GM18507 (cell line): ENCODE data around the gene CYS1.
"Not testable (repeated sequence)": the region's sequence is repeated elsewhere in the genome, so short reads cannot be mapped to it uniquely, and the experiment has no call there.

Experiments used
- DNase-seq: peaks from one replicate; pipeline ENCODE4 v3.0.0; 2011; ENCODE audit warnings: low read depth; ENCODE audit not compliant: insufficient read length; ENCODE audit errors: extremely low spot score
- FAIRE-seq: peaks from 2 replicates; lab custom pipeline; 2011; peaks lifted over from hg19 to GRCh38; lab: Jason Lieb, UNC

CYS1 gene

GRCh38 chr2:10017313-10017941 is 62.8 kb downstream of the CYS1 start:
- no peak for DNase-seq
- no peak for FAIRE-seq

DNA sequence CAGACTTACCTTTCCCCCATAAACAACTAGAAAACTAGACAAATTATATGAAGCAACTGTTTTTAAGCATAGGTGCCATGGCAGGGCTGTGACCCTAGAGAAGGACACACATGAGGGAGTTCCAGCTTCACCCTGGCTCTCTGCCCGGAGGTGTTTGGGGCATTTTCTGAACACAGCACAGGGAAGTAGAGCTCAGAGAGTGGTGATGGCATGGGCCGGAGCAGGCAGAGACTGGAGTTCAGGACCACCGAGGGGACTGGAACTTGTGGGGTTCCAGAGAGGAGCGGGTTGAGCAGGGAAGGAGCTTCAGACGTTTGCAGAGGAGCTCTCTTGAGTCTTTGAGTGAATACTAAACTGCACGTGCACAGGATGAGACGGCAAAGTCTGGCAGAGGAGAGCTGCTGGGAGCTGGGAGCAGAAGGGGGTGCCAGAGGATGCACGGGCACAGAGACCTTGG is 63.4 kb downstream of the CYS1 start:
- DNase-seq, result no peak

DNA sequence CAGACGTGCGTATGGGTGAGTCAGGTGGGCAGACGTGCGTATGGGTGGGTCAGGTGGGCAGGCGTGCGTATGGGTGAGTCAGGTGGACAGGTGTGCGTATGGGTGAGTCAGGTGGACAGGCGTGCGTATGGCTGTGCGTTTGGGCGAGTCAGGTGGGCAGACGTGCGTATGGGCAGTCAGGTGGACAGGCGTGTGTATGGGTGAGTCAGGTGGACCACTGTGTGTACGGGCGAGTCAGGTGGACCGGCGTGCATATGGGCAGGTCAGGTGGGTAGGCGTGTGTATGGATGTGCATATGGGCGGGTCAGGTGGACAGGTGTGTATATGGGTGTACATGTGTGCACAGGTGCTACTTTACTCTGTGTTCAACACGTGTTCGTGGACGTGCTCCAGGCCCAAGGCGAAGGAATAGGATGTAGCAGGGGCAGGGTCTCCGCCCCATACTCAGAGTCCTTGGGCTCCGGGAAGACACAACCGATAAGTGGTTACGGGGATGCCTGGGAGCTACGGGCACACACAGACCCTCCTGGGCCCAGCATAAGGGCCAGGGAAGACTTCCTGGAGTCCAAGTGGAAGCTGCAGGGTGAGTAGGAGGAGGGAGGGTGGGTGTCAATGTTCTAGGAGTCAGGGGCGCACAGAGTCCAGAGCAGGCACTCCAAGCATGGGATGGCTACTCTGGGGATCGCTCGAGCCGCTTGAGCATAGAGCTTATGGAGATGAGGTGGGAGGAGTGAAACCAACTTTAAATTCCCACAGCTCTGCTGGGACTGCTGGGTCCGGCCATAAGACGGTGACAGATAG is 64.0 kb downstream of the CYS1 start:
- FAIRE-seq, result no peak
- DNase-seq, result no peak

More for the DNA sequence above, 63.4 kb downstream of the CYS1 start:
- no peak for FAIRE-seq

- not testable (repeated sequence) for FAIRE-seq, DNase-seq
Observed at GRCh38 chr2:10015376-10015989, 64.7 kb downstream of the CYS1 start.

DNA sequence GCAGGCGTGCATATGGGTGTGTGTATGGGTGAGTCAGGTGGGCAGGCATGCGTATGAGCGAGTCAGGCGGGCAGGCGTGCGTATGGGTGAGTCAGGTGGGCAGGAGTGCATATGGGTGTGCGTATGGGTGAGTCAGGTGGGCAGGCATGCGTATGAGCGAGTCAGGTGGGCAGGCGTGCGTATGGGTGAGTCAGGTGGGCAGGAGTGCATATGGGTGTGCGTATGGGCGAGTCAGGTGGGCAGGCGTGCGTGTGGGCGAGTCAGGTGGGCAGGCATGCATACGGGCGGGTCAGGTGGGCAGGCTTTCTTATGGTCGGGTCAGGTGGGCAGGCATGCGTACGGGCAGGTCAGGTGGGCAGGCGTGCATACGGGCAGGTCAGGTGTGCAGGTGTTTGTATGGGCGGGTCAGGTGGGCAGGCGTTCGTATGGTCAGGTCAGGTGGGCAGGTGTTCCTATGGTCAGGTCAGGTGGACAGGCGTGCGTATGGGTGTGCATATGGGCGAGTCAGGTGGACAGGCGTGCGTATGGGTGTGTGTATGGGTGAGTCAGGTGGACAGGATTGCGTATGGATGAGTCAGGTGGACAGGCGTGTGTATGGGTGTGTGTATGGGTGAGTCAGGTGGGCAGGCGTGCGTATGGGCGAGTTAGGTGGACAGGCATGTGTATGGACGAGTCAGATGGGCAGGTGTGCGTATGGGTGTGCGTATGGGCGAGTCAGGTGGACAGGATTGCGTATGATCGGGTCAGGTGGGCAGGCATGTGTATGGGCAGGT is 65.6 kb downstream of the CYS1 start:
- FAIRE-seq (no peak), DNase-seq (no peak)

GRCh38 chr2:10013651-10014417 is 66.4 kb downstream of the CYS1 start:
- not testable (repeated sequence) for DNase-seq, FAIRE-seq

DNA sequence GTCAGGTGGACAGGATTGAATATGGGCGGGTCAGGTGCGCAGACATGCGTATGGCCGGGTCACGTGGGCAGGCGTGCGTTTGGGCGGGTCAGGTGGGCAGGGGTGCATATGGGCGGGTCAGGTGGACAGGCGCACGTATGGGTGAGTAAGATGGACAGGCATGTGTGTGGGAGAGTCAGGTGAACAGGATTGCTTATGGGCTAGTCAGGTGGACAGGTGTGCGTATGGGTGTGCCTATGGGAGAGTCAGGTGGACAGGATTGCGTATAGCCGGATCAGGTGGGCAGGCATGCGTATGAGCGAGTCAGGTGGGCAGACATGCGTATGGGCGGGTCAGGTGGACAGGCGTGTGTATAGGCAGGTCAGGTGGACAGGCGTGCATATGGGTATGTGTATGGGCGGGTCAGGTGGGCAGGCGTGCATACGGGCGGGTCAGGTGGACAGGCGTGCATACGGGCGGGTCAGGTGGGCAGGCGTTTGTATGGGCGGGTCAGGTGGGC is 67.2 kb downstream of the CYS1 start:
- DNase-seq (no peak), FAIRE-seq (no peak)

DNA sequence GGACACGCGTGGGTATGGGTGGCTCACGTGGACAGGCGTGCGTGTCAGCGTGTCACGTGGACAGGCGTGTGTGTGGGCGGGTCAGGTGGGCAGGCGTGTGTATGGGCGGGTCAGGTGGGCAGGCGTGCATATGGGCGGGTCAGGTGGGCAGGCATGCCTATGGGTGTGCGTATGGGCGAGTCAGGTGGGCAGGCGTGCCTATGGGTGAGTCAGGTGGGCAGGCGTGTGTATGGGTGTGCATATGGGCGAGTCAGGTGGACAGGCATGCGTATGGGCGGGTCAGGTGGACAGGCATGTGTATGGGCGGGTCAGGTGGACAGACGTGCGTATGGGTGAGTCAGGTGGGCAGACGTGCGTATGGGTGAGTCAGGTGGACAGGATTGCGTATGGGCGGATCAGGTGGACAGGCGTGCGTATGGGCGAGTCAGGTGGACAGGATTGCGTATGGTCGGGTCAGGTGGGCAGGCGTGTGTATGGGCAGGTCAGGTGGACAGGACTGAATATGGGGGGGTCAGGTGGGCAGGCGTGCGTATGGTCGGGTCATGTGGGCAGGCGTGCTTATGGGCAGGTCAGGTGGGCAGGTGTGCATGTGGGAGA is 67.7 kb downstream of the CYS1 start:
- DNase-seq, FAIRE-seq: not testable (repeated sequence)

- FAIRE-seq, DNase-seq: not testable (repeated sequence)
Observed at GRCh38 chr2:10011606-10012325, 68.4 kb downstream of the CYS1 start.

DNA sequence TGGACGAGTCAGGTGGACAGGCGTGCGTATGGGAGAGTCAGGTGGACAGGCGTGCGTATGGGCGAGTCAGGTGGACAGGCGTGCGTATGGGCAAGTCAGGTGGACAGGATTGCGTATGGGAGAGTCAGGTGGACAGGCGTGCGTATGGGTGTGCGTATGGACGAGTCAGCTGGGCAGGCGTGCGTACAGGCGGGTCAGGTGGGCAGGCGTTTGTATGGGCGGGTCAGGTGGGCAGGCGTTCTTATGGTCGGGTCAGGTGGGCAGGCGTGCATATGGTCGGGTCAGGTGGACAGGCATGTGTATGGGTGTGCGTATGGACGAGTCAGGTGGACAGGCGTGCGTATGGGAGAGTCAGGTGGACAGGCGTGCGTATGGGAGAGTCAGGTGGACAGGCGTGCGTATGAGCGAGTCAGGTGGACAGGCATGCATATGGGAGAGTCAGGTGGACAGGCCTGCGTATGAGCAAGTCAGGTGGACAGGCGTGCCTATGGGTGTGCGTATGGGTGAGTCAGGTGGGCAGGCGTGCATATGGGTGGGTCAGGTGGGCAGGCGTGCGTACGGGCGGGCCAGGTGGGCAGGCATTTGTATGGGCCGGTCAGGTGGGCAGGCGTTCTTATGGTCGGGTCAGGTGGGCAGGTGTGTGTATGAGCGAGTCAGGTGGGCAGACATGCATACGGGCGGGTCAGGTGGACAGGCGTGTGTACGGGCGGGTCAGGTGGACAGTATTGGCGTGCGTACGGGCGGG is 69.2 kb downstream of the CYS1 start:
- not testable (repeated sequence) for FAIRE-seq

GRCh38 chr2:10009811-10010781 is 70.1 kb downstream of the CYS1 start:
- DNase-seq (no peak), FAIRE-seq (no peak)

More for the DNA sequence above, 69.2 kb downstream of the CYS1 start:
- not testable (repeated sequence) for DNase-seq

DNA sequence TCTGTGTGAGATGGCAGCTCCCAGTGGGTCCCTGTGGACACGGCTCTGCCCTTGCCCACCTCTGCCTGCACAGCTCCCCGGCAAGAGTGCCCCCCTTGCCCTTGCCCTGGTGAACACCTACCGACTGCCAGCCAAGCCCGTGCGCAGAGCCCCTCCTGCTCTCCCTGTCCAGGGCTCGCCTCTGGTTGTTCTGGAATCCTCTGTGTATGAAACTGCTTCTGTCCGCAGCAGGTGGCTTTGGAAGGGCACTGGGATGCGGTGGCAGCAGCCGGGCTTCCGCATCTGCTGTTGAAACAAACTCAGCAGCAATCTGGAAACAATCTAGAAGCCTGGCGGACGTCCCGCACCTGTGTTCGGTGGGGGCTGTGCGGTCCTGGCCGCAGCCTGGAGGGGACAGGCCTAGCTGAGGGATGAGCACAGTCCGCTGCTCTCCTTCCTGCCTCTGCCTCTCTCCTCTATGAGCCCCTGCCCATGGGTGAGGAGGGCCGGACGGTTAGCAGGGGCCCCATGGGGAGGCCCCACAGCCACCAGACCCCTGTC is 70.9 kb downstream of the CYS1 start:
- DNase-seq (no peak), FAIRE-seq (no peak)

DNA sequence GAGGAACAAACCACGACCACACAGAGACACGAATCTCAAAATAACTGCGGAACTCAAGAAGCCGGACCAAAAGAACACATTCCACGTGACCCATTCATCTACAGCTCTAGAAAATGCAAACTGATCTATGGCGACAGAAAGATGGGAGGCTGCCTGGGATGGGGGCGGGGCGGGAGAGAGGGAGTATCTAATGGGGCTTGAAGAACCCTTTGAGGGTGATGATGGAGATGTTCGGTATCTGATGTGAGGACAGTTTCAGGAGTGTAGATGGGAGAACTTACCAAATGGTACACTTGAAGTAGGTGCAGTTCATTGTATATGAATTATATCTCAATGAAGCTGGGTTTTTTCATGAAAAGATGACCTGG is 71.4 kb downstream of the CYS1 start:
- no peak for DNase-seq
- FAIRE-seq, result no peak

GRCh38 chr2:10007921-10008808 is 72.0 kb downstream of the CYS1 start:
- FAIRE-seq (no peak), DNase-seq (no peak)

- DNase-seq (no peak), FAIRE-seq (no peak)
Observed at GRCh38 chr2:10007435-10007834, 72.8 kb downstream of the CYS1 start.
